ENCODE data around the gene ARID3A.

Gene ARID3A

DNA sequence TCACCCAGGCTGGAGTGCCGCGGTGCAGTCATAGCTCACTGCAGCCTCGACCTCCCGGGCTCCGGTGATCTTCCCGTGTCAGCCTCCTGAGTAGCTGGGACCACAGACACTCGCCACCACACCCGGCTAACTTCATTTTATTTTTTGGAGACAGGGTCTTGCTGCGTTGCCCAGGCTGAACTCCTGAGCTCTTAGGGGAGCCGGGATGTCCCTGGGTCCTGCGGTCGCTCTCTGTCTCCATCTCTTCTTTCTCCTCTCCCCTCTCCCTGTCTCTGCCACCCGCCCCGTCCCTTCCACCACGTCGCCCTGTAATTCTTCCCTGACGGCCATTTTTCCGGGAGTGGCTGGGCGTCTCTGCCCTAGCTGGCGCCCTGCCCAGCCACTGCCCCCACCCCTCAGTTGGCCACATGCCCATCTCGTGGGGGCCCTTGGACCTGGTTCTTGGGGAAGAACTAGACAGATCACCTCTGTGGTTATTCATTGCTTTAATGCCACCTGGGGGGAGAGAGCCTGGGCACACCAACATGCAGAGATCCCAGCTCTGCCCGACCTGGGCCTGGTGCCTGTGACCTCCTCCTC lies 18.9 kb downstream of the ARID3A start:
- H3K27me3 ChIP-seq (ENCODE audit: low read length) = no peaks in the 10 kb centered on the region
- H3K27ac ChIP-seq (ENCODE audit: low read depth, low read length) = no peak overlapping the region
- TF ChIP-seq, protein P1, sequence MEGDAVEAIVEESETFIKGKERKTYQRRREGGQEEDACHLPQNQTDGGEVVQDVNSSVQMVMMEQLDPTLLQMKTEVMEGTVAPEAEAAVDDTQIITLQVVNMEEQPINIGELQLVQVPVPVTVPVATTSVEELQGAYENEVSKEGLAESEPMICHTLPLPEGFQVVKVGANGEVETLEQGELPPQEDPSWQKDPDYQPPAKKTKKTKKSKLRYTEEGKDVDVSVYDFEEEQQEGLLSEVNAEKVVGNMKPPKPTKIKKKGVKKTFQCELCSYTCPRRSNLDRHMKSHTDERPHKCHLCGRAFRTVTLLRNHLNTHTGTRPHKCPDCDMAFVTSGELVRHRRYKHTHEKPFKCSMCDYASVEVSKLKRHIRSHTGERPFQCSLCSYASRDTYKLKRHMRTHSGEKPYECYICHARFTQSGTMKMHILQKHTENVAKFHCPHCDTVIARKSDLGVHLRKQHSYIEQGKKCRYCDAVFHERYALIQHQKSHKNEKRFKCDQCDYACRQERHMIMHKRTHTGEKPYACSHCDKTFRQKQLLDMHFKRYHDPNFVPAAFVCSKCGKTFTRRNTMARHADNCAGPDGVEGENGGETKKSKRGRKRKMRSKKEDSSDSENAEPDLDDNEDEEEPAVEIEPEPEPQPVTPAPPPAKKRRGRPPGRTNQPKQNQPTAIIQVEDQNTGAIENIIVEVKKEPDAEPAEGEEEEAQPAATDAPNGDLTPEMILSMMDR (IDR thresholded peaks at IDR 0.05; ENCODE audit: insufficient read depth, low read length, poor library complexity, severe bottlenecking) = no peak
- no peak for TF ChIP-seq EZH2phosphoT487 (conservative IDR thresholded peaks at IDR 0.05; ENCODE audit: low read length)
- H3K4me2 ChIP-seq (ENCODE audit: low read depth, low read length, poor library complexity, severe bottlenecking) = no peak overlapping the region
- no peaks in the 10 kb centered on the region for H3K36me3 ChIP-seq (ENCODE audit: low read length)
- H3F3A ChIP-seq (ENCODE audit: insufficient read depth) = no peaks in the 10 kb centered on the region
- H2AFZ ChIP-seq (ENCODE audit: low read depth, low read length, severe bottlenecking) = no peak overlapping the region
- no peaks in the 10 kb centered on the region for H3K9me3 ChIP-seq (ENCODE audit: insufficient read depth, low read length)
- no peak overlapping the region for H3K9ac ChIP-seq (ENCODE audit: low read length)
- no peaks in the 10 kb centered on the region for H3K79me2 ChIP-seq (ENCODE audit: insufficient read depth, low read length)
- H3K4me3 ChIP-seq (ENCODE audit: insufficient read depth, low read length, poor library complexity, severe bottlenecking) = no peak overlapping the region
- no peaks in the 10 kb centered on the region for H4K20me1 ChIP-seq (ENCODE audit: low read depth, low read length)
- H3K9me2 ChIP-seq (replicated peaks; ENCODE audit: insufficient read depth, low read length) = no peaks in the 10 kb centered on the region

- H3K9me3 ChIP-seq (ENCODE audit: insufficient read depth, low read length) = no peaks in the 10 kb centered on the region
- H3K79me2 ChIP-seq (ENCODE audit: insufficient read depth, low read length) = no peaks in the 10 kb centered on the region
- no peak overlapping the region for H3K9ac ChIP-seq (ENCODE audit: low read length)
- no peak overlapping the region for H3K4me2 ChIP-seq (ENCODE audit: low read depth, low read length, poor library complexity, severe bottlenecking)
- TF ChIP-seq, protein P1 (IDR thresholded peaks at IDR 0.05; ENCODE audit: insufficient read depth, low read length, poor library complexity, severe bottlenecking) = no peak
- no peak for TF ChIP-seq EZH2phosphoT487 (conservative IDR thresholded peaks at IDR 0.05; ENCODE audit: low read length)
- no peaks in the 10 kb centered on the region for H3K27me3 ChIP-seq (ENCODE audit: low read length)
- H3K36me3 ChIP-seq (ENCODE audit: low read length) = no peaks in the 10 kb centered on the region
- no peak overlapping the region for H3K4me3 ChIP-seq (ENCODE audit: insufficient read depth, low read length, poor library complexity, severe bottlenecking)
- no peak overlapping the region for H3K27ac ChIP-seq (ENCODE audit: low read depth, low read length)
- no peak overlapping the region for H2AFZ ChIP-seq (ENCODE audit: low read depth, low read length, severe bottlenecking)
- no peaks in the 10 kb centered on the region for H4K20me1 ChIP-seq (ENCODE audit: low read depth, low read length)
- H3K9me2 ChIP-seq (replicated peaks; ENCODE audit: insufficient read depth, low read length) = no peaks in the 10 kb centered on the region
- no peaks in the 10 kb centered on the region for H3F3A ChIP-seq (ENCODE audit: insufficient read depth)
These were observed 19.8 kb downstream of the ARID3A start for GRCh38 chr19:945401-946252.

GRCh38 chr19:947090-947706 lies 21.4 kb downstream of the ARID3A start:
- H3K4me3 ChIP-seq (ENCODE audit: insufficient read depth, low read length, poor library complexity, severe bottlenecking) = no peak overlapping the region
- H2AFZ ChIP-seq (ENCODE audit: low read depth, low read length, severe bottlenecking) = no peak overlapping the region
- no peaks in the 10 kb centered on the region for H4K20me1 ChIP-seq (ENCODE audit: low read depth, low read length)
- no peak overlapping the region for H3K9ac ChIP-seq (ENCODE audit: low read length)
- no peaks in the 10 kb centered on the region for H3K9me3 ChIP-seq (ENCODE audit: insufficient read depth, low read length)
- no peak for TF ChIP-seq EZH2phosphoT487 (conservative IDR thresholded peaks at IDR 0.05; ENCODE audit: low read length)
- TF ChIP-seq, protein P1 (IDR thresholded peaks at IDR 0.05; ENCODE audit: insufficient read depth, low read length, poor library complexity, severe bottlenecking) = no peak
- H3K27ac ChIP-seq (ENCODE audit: low read depth, low read length) = no peak overlapping the region
- no peaks in the 10 kb centered on the region for H3K79me2 ChIP-seq (ENCODE audit: insufficient read depth, low read length)
- H3K36me3 ChIP-seq (ENCODE audit: low read length) = no peaks in the 10 kb centered on the region
- no peaks in the 10 kb centered on the region for H3K27me3 ChIP-seq (ENCODE audit: low read length)
- H3K9me2 ChIP-seq (replicated peaks; ENCODE audit: insufficient read depth, low read length) = no peaks in the 10 kb centered on the region
- H3F3A ChIP-seq (ENCODE audit: insufficient read depth) = no peaks in the 10 kb centered on the region
- H3K4me2 ChIP-seq (ENCODE audit: low read depth, low read length, poor library complexity, severe bottlenecking) = peak overlapping the region; percentile 5
